ELR (cell line): ENCODE measurements around the gene ACP2.
"Not testable (repeated sequence)": the region's sequence is repeated elsewhere in the genome, so short reads cannot be mapped to it uniquely, and the experiment has no call there.

Source experiments
- DNase-seq: peaks from one replicate; pipeline ENCODE4 v3.0.0-alpha.2; 2015; ENCODE audit warnings: low read depth

ACP2 gene

DNA sequence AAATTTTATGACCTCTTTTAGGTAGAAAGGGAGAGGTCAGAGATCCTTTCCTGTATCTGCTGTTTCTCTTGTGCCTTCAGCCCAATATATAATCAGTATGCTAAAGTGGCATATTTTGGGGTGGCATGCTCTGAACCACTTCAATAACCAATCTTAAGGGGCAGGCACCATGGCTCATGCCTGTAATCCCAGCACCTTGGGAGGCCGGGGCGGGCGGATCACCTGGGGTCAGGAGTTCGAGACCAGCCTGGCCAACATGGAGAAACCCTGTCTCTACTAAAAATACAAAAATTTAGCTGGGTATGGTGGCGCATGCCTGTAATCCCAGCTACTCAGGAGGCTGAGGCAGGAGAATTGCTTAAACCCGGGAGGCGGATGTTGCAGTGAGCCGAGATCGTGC, 50.5 kb downstream of the ACP2 start:
- DNase-seq, result not testable (repeated sequence)

DNA sequence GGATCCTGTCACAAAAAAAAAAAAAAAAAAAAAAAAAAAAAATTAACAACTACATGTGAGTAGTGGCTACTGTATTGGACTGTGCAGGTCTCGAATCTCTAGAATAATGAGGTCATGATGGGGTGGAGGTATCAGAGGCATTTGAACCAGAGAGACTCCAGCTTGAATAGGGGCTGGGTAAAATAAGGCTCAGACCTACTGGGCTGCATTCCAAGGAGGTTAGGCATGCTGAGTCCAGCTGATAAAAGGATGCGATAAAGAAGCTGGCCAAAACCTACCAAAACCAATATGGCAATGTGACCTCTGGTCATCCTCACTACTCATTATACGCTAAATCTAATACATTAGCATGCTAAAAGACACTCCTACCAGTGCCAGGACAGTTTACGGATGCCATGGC, 56.5 kb downstream of the ACP2 start:
- no peak for DNase-seq

DNA sequence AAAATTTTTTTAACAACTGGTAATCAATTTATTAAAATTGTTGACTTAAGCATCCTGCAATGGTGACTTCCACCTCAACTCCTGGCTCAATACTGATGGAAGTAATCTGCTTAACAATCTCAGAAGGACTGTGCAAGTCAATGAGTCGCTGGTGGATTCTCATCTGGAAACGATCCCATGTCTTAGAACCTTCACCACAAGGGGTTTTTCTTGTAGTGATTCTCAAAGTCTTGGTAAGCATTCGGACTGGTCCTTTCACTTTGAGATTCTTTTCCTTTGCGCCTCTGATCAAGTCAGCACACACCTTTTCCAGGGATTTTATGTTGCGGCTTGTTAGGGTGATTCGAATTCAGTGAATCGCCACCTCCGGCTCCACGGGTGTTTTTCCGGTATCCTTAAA, 57.5 kb downstream of the ACP2 start:
- peak; percentile 69 for DNase-seq
